Erythroblast (primary cell): ENCODE results near the gene CRYL1.

ENCODE experiments used
- GATA1 ChIP-seq: IDR thresholded peaks from 2 replicates; pipeline ENCODE4 v1.6.1; 2011; ENCODE audit warnings: low read depth, mild to moderate bottlenecking, control low read depth, low read length, moderate library complexity
- POLR2A ChIP-seq: IDR thresholded peaks from 2 replicates; pipeline ENCODE4 v1.6.1; 2011; ENCODE audit warnings: mild to moderate bottlenecking, low read length

- TF ChIP-seq POLR2A = no peak
- TF ChIP-seq GATA1 = no peak
Observed at GRCh38 chr13:20573186-20573585, 47.5 kb upstream of the CRYL1 start.
